Progenitor cell of endocrine pancreas (in vitro differentiated cells): ENCODE results near the gene TLL1. TPM values are rescaled to one million over a fixed set of nuclear protein-coding genes. Genes with fewer than 3 reads are reported as not detected.

Experiments
- DNase-seq: peaks from one replicate; pipeline ENCODE4 v3.0.0; 2021; ENCODE audit warnings: low spot score; ENCODE audit not compliant: unreplicated experiment
- H3K27ac Mint-ChIP-seq: 2 replicates; pipeline ENCODE4 v1.8.0; 2021; ENCODE audit warnings: mild to moderate bottlenecking, moderate library complexity, mixed read lengths
- H3K27me3 Mint-ChIP-seq: 2 replicates; pipeline ENCODE4 v1.8.0; 2021; ENCODE audit warnings: mixed read lengths
- H3K36me3 Mint-ChIP-seq: 2 replicates; pipeline ENCODE4 v1.8.0; 2022; ENCODE audit warnings: mixed read lengths; ENCODE audit not compliant: insufficient read depth
- H3K4me1 Mint-ChIP-seq: 2 replicates; pipeline ENCODE4 v1.8.0; 2021; ENCODE audit warnings: low read depth, mixed read lengths
- H3K4me3 Mint-ChIP-seq: 2 replicates; pipeline ENCODE4 v1.8.0; 2021; ENCODE audit warnings: low read depth, mild to moderate bottlenecking, moderate library complexity, mixed read lengths
- H3K9me3 Mint-ChIP-seq: 2 replicates; pipeline ENCODE4 v1.8.0; 2021; ENCODE audit warnings: low read depth, mixed read lengths
- CTCF ChIP-seq: fragments of 200-600 bp; sonication (generic); IDR thresholded peaks from one replicate; pipeline ENCODE4 v1.5.0; 2021; ENCODE audit warnings: antibody characterized with exemption, mild to moderate bottlenecking; ENCODE audit not compliant: unreplicated experiment
- total RNA-seq: library from RNA; stranded (reverse); gene quantifications from 2 replicates; pipeline ENCODE4 v1.2.1, GENCODE V29; 2021

The TLL1 gene
- total RNA-seq, 1 donor from 2014 or later: not detected

- Mint-ChIP-seq H3K4me3 (no peak overlapping the region), H3K27me3 (no peaks in the 10 kb centered on the region), H3K27ac (no peak overlapping the region), H3K4me1 (peaks cover 1% of the 10 kb centered on the region), H3K9me3 (no peaks in the 10 kb centered on the region), H3K36me3 (no peaks in the 10 kb centered on the region)
- no peak for DNase-seq
- TF ChIP-seq CTCF: no peak
These were observed 200.7 kb downstream of the TLL1 start for GRCh38 chr4:166073783-166074182.

GRCh38 chr4:166075599-166075998, 202.6 kb downstream of the TLL1 start:
- no peak for TF ChIP-seq CTCF
- DNase-seq: no peak
- H3K4me3 Mint-ChIP-seq: no peak overlapping the region
- no peak overlapping the region for H3K27ac Mint-ChIP-seq
- H3K9me3 Mint-ChIP-seq: no peaks in the 10 kb centered on the region
- H3K27me3 Mint-ChIP-seq: no peaks in the 10 kb centered on the region
- H3K36me3 Mint-ChIP-seq: no peaks in the 10 kb centered on the region
- peaks cover 1% of the 10 kb centered on the region for H3K4me1 Mint-ChIP-seq

- Mint-ChIP-seq H3K9me3 (no peaks in the 10 kb centered on the region), H3K27me3 (no peaks in the 10 kb centered on the region), H3K4me3 (no peak overlapping the region), H3K4me1 (peaks cover 1% of the 10 kb centered on the region), H3K27ac (no peak overlapping the region), H3K36me3 (no peaks in the 10 kb centered on the region)
- no peak for TF ChIP-seq CTCF
- no peak for DNase-seq
These were observed 204.7 kb downstream of the TLL1 start for GRCh38 chr4:166077782-166078181.

GRCh38 chr4:166078383-166078782, 205.3 kb downstream of the TLL1 start:
- TF ChIP-seq CTCF: no peak

GRCh38 chr4:166078955-166079354, 205.9 kb downstream of the TLL1 start:
- no peak overlapping the region for H3K4me3 Mint-ChIP-seq
- H3K27me3 Mint-ChIP-seq: no peaks in the 10 kb centered on the region
- no peaks in the 10 kb centered on the region for H3K36me3 Mint-ChIP-seq
- peaks cover 1% of the 10 kb centered on the region for H3K4me1 Mint-ChIP-seq
- TF ChIP-seq CTCF: no peak
- H3K9me3 Mint-ChIP-seq: no peaks in the 10 kb centered on the region
- no peak for DNase-seq
- no peak overlapping the region for H3K27ac Mint-ChIP-seq

More at GRCh38 chr4:166078383-166078782, 205.3 kb downstream of the TLL1 start:
- Mint-ChIP-seq H3K36me3 (no peaks in the 10 kb centered on the region), H3K4me1 (peaks cover 1% of the 10 kb centered on the region), H3K27me3 (no peaks in the 10 kb centered on the region), H3K9me3 (no peaks in the 10 kb centered on the region), H3K27ac (no peak overlapping the region), H3K4me3 (no peak overlapping the region)
- no peak for DNase-seq
